HepG2 (cell line): ENCODE data around the gene MFF.

Experiments
- CTCF ChIP-seq: sonication (generic); formaldehyde crosslinking; IDR thresholded peaks from 2 replicates; pipeline ENCODE4 v1.5.0; 2020; ENCODE audit warnings: mild to moderate bottlenecking, missing genetic modification reagents, moderate library complexity
- EZH2 ChIP-seq: conservative IDR thresholded peaks from 2 replicates; pipeline ENCODE4 v1.6.1; 2012; ENCODE audit warnings: mild to moderate bottlenecking, low read depth, low read length, moderate library complexity
- POLR2AphosphoS5 ChIP-seq: IDR thresholded peaks from 2 replicates; pipeline ENCODE4 v1.6.1; 2012; ENCODE audit warnings: low read depth, low read length

GRCh38 chr2:227370791-227371312 lies 45.8 kb downstream of the MFF start:
- TF ChIP-seq POLR2AphosphoS5 (no peak), EZH2 (no peak), CTCF (CRISPR knock-in tag) (no peak)
